HTERT RPE-1 (cell line): ENCODE measurements around the gene SLC26A8.
"Not testable (repeated sequence)": the region's sequence is repeated elsewhere in the genome, so short reads cannot be mapped to it uniquely, and the experiment has no call there.

Experiments
- in situ Hi-C: fragments of 300-500 bp; cut with MboI; formaldehyde crosslinking; loops from 4 replicates; pipeline ENCODE4 v1.14.3; 2020; ENCODE audit warnings: low sequenced_read_pairs

Gene SLC26A8

GRCh38 chr6:36050947-36051710 is 26.7 kb upstream of the SLC26A8 start:
- in situ Hi-C loops, result no loop called here

GRCh38 chr6:36050305-36050704 is 25.9 kb upstream of the SLC26A8 start:
- in situ Hi-C loops, result no loop called here

- in situ Hi-C loops, result no loop called here
Observed at GRCh38 chr6:36049582-36049981, 25.1 kb upstream of the SLC26A8 start.

GRCh38 chr6:36042618-36043260 is 18.3 kb upstream of the SLC26A8 start:
- in situ Hi-C loops, result no loop called here

GRCh38 chr6:36040958-36041357 is 16.5 kb upstream of the SLC26A8 start:
- in situ Hi-C loops, result no loop called here

GRCh38 chr6:36039112-36039511 is 14.7 kb upstream of the SLC26A8 start:
- in situ Hi-C loops, result no loop called here

- in situ Hi-C loops, result no loop called here
Observed at GRCh38 chr6:36038120-36038876, 13.9 kb upstream of the SLC26A8 start.

GRCh38 chr6:36035225-36035624 is 10.8 kb upstream of the SLC26A8 start:
- in situ Hi-C loops, result no loop called here

- in situ Hi-C loops, result no loop called here
Observed at GRCh38 chr6:36034441-36034840, 10.0 kb upstream of the SLC26A8 start.

- in situ Hi-C loops, result no loop called here
Observed at GRCh38 chr6:36033935-36034334, 9.5 kb upstream of the SLC26A8 start.

GRCh38 chr6:36033144-36033543 is 8.7 kb upstream of the SLC26A8 start:
- in situ Hi-C loops, result not testable (repeated sequence)

- in situ Hi-C loops, result no loop called here
Observed at GRCh38 chr6:36032261-36032660, 7.8 kb upstream of the SLC26A8 start.

- in situ Hi-C loops, result no loop called here
Observed at GRCh38 chr6:36029464-36029863, 5.0 kb upstream of the SLC26A8 start.

GRCh38 chr6:36028877-36029324 is 4.5 kb upstream of the SLC26A8 start:
- in situ Hi-C loops, result no loop called here

GRCh38 chr6:36028088-36028876 is 3.8 kb upstream of the SLC26A8 start:
- in situ Hi-C loops, result no loop called here

- in situ Hi-C loops, result no loop called here
Observed at GRCh38 chr6:36027501-36028087, 3.2 kb upstream of the SLC26A8 start, which contains the start of gene MAPK14. MAPK14 (plus strand) TSS chr6:36027808; CDS start chr6:36028158, 350 bp downstream.

GRCh38 chr6:36025932-36026327 is 1.5 kb upstream of the SLC26A8 start:
- in situ Hi-C loops, result no loop called here

- in situ Hi-C loops, result no loop called here
Observed at GRCh38 chr6:36025260-36025931, 955 bp upstream of the SLC26A8 start.

GRCh38 chr6:36020154-36020553 is 4.3 kb downstream of the SLC26A8 start:
- in situ Hi-C loops, result no loop called here

- in situ Hi-C loops, result no loop called here
Observed at GRCh38 chr6:36019167-36019566, 5.3 kb downstream of the SLC26A8 start.
